Mononuclear cell (primary cell): Measurements from ENCODE around the gene SYT1. TPM values are rescaled to one million over a fixed set of nuclear protein-coding genes. Genes with fewer than 3 reads are reported as not detected.

Experiments
- H3K27me3 ChIP-seq: 2 replicates; pipeline ENCODE4 v1.6.0; 2011; ENCODE audit warnings: low read length, control low read depth; ENCODE audit not compliant: insufficient read depth
- H3K4me1 ChIP-seq: 2 replicates; pipeline ENCODE4 v1.5.1; 2011; ENCODE audit warnings: mild to moderate bottlenecking, low read length, control low read depth; ENCODE audit not compliant: insufficient read depth
- H3K4me3 ChIP-seq: 2 replicates; pipeline ENCODE4 v1.5.1; 2011; ENCODE audit warnings: mild to moderate bottlenecking, low read length, moderate library complexity
- H3K9me3 ChIP-seq: 2 replicates; pipeline ENCODE4 v1.5.1; 2011; ENCODE audit warnings: low read depth, mild to moderate bottlenecking, control low read depth, low read length
- total RNA-seq: library from RNA; depleted of rRNA; stranded (reverse); fragments of >200 nt; gene quantifications from one replicate; pipeline ENCODE4 v1.2.3, GENCODE V29; 2012

SYT1 gene
- total RNA-seq, 1 donor, result 2.5 TPM

- no peaks in the 10 kb centered on the region for H3K4me1 ChIP-seq
- no peaks in the 10 kb centered on the region for H3K9me3 ChIP-seq
- no peak overlapping the region for H3K4me3 ChIP-seq
- H3K27me3 ChIP-seq, result no peaks in the 10 kb centered on the region
Measured at GRCh38 chr12:79255288-79255687, 390.7 kb downstream of the SYT1 start.

GRCh38 chr12:79260923-79261322, 396.3 kb downstream of the SYT1 start:
- H3K9me3 ChIP-seq, result no peaks in the 10 kb centered on the region
- no peak overlapping the region for H3K4me3 ChIP-seq
- no peaks in the 10 kb centered on the region for H3K27me3 ChIP-seq
- H3K4me1 ChIP-seq, result no peaks in the 10 kb centered on the region

- Histone ChIP-seq H3K27me3 (no peaks in the 10 kb centered on the region), H3K9me3 (no peaks in the 10 kb centered on the region), H3K4me1 (no peaks in the 10 kb centered on the region), H3K4me3 (no peak overlapping the region)
Measured at GRCh38 chr12:79262938-79263337, 398.4 kb downstream of the SYT1 start.

- Histone ChIP-seq H3K4me3 (no peak overlapping the region), H3K27me3 (no peaks in the 10 kb centered on the region), H3K9me3 (no peaks in the 10 kb centered on the region), H3K4me1 (no peaks in the 10 kb centered on the region)
Measured at GRCh38 chr12:79266343-79267144, 402.0 kb downstream of the SYT1 start.

- Histone ChIP-seq H3K27me3 (no peaks in the 10 kb centered on the region), H3K4me1 (no peaks in the 10 kb centered on the region), H3K9me3 (no peaks in the 10 kb centered on the region), H3K4me3 (no peak overlapping the region)
Measured at GRCh38 chr12:79267580-79267979, 403.0 kb downstream of the SYT1 start.

- H3K4me1 ChIP-seq, result no peaks in the 10 kb centered on the region
- no peaks in the 10 kb centered on the region for H3K9me3 ChIP-seq
- H3K4me3 ChIP-seq, result no peak overlapping the region
- H3K27me3 ChIP-seq, result no peaks in the 10 kb centered on the region
Measured at GRCh38 chr12:79274501-79275064, 410.0 kb downstream of the SYT1 start.

- H3K9me3 ChIP-seq, result no peaks in the 10 kb centered on the region
- no peak overlapping the region for H3K4me3 ChIP-seq
- no peaks in the 10 kb centered on the region for H3K27me3 ChIP-seq
- H3K4me1 ChIP-seq, result no peaks in the 10 kb centered on the region
Measured at GRCh38 chr12:79275631-79276030, 411.1 kb downstream of the SYT1 start.

GRCh38 chr12:79283364-79283763, 418.8 kb downstream of the SYT1 start:
- Histone ChIP-seq H3K9me3 (no peaks in the 10 kb centered on the region), H3K4me1 (no peaks in the 10 kb centered on the region), H3K27me3 (no peaks in the 10 kb centered on the region), H3K4me3 (no peak overlapping the region)

- no peaks in the 10 kb centered on the region for H3K27me3 ChIP-seq
Measured at GRCh38 chr12:79288911-79289310, 424.3 kb downstream of the SYT1 start.

GRCh38 chr12:79291711-79292110, 427.1 kb downstream of the SYT1 start:
- Histone ChIP-seq H3K4me1 (no peaks in the 10 kb centered on the region), H3K9me3 (no peaks in the 10 kb centered on the region), H3K4me3 (no peak overlapping the region), H3K27me3 (no peaks in the 10 kb centered on the region)

More at GRCh38 chr12:79288911-79289310, 424.3 kb downstream of the SYT1 start:
- Histone ChIP-seq H3K9me3 (no peaks in the 10 kb centered on the region), H3K4me1 (no peaks in the 10 kb centered on the region), H3K4me3 (no peak overlapping the region)

- no peaks in the 10 kb centered on the region for H3K4me1 ChIP-seq
- no peak overlapping the region for H3K4me3 ChIP-seq
- H3K9me3 ChIP-seq, result no peaks in the 10 kb centered on the region
- H3K27me3 ChIP-seq, result no peaks in the 10 kb centered on the region
Measured at GRCh38 chr12:79294590-79294989, 430.0 kb downstream of the SYT1 start.

- Histone ChIP-seq H3K9me3 (no peaks in the 10 kb centered on the region), H3K27me3 (no peaks in the 10 kb centered on the region), H3K4me3 (no peak overlapping the region), H3K4me1 (no peaks in the 10 kb centered on the region)
Measured at GRCh38 chr12:79295572-79295971, 431.0 kb downstream of the SYT1 start.

- H3K4me1 ChIP-seq, result no peaks in the 10 kb centered on the region
- no peaks in the 10 kb centered on the region for H3K9me3 ChIP-seq
- no peak overlapping the region for H3K4me3 ChIP-seq
- H3K27me3 ChIP-seq, result no peaks in the 10 kb centered on the region
Measured at GRCh38 chr12:79296133-79296532, 431.6 kb downstream of the SYT1 start.

- Histone ChIP-seq H3K4me1 (no peaks in the 10 kb centered on the region), H3K9me3 (no peaks in the 10 kb centered on the region), H3K4me3 (no peak overlapping the region), H3K27me3 (no peaks in the 10 kb centered on the region)
Measured at GRCh38 chr12:79296871-79297270, 432.3 kb downstream of the SYT1 start.

GRCh38 chr12:79298506-79298905, 433.9 kb downstream of the SYT1 start:
- Histone ChIP-seq H3K4me1 (no peaks in the 10 kb centered on the region), H3K9me3 (no peaks in the 10 kb centered on the region), H3K27me3 (no peaks in the 10 kb centered on the region), H3K4me3 (no peak overlapping the region)
